ENCODE data around the gene PCSK4.

DNA sequence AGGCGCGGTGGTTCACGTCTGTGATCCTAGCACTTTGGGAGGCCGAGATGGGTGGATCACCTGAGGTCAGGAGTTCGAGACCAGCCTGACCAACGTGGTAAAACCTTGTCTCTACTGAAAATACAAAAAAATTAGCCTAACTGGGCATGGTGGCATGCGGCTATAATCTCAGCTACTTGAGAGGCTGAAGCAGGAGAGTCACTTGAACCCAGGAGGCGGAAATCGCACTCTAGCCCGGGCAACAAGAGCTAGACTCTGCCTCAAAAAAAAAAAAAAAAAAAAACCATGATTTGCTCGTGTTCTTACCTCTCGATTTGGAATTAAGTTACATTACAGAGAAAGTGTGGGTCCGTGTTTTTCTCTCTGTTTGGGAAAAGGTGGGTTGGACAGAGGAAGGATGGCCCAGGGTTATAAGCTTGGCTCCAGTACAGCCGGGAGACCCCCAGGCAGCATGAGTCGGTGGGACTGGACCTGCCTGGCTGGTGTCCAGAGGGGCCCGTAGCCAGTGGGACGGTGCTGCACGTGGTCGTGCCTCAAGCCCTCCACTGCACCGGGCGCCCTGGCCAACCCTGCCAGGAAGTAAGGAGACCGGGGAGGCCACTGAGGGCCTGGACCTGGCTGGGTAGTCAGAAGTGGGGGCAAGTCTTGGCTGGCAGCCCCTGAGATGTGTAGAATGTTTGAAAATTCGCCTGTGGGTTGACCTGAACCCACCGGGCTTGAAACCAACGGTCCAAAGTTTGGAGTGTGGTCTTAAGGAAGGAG, 48.3 kb downstream of the PCSK4 start:
- TF ChIP-seq EZH2 (IDR thresholded peaks at IDR 0.05; ENCODE audit: borderline replicate concordance, low read depth, low read length, poor library complexity, severe bottlenecking): no peak
- TF ChIP-seq, protein P1, sequence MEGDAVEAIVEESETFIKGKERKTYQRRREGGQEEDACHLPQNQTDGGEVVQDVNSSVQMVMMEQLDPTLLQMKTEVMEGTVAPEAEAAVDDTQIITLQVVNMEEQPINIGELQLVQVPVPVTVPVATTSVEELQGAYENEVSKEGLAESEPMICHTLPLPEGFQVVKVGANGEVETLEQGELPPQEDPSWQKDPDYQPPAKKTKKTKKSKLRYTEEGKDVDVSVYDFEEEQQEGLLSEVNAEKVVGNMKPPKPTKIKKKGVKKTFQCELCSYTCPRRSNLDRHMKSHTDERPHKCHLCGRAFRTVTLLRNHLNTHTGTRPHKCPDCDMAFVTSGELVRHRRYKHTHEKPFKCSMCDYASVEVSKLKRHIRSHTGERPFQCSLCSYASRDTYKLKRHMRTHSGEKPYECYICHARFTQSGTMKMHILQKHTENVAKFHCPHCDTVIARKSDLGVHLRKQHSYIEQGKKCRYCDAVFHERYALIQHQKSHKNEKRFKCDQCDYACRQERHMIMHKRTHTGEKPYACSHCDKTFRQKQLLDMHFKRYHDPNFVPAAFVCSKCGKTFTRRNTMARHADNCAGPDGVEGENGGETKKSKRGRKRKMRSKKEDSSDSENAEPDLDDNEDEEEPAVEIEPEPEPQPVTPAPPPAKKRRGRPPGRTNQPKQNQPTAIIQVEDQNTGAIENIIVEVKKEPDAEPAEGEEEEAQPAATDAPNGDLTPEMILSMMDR (conservative IDR thresholded peaks at IDR 0.05; ENCODE audit: low read depth, low read length): no peak
